Left lung (tissue), 10 donors: Measurements from ENCODE around the gene C1GALT1C1. TPM values are rescaled to one million over a fixed set of nuclear protein-coding genes. Genes with fewer than 3 reads are reported as not detected.

Source experiments
- ATAC-seq: fragments of 200-7000 bp; cut with Tn5 transposase; one replicate; pipeline ENCODE4 v1.9.1; 2020; ENCODE audit warnings: moderate library complexity
- DNase-seq, 4 donors: peaks; one replicate each; pipeline ENCODE4 v3.0.0-alpha.2; 2013 to 2020
- H3K27ac ChIP-seq, 2 donors: fragments of 200-600 bp; sonication (generic) in 1 of 2; one replicate each; pipeline versions ENCODE4 v1.5.0 to v1.8.0; 2020 to 2021
- H3K27me3 ChIP-seq, 2 donors: fragments of 200-600 bp; sonication (generic) in 1 of 2; one replicate each; pipeline versions ENCODE4 v1.5.0 to v1.8.0; 2020 to 2021
- H3K36me3 ChIP-seq, 2 donors: fragments of 200-600 bp; sonication (generic) in 1 of 2; one replicate each; pipeline versions ENCODE4 v1.5.0 to v1.8.0; 2020 to 2021
- H3K4me1 ChIP-seq, 2 donors: fragments of 200-600 bp; one replicate each; pipeline ENCODE4 v1.8.0; 2021
- H3K4me3 ChIP-seq, 2 donors: fragments of 200-600 bp; sonication (generic) in 1 of 2; one replicate each; pipeline versions ENCODE4 v1.5.0 to v1.8.0; 2020 to 2021; ENCODE audit warnings: mild to moderate bottlenecking in 1 of 2
- H3K9me3 ChIP-seq, 2 donors: fragments of 200-600 bp; sonication (generic) in 1 of 2; one replicate each; pipeline versions ENCODE4 v1.5.0 to v1.8.0; 2020 to 2021
- CTCF ChIP-seq, 2 donors: fragments of 200-600 bp; sonication (generic) in 1 of 2; IDR thresholded peaks; one replicate each; pipeline versions ENCODE4 v1.5.0 to v1.8.0; 2021; ENCODE audit warnings: antibody characterized with exemption in 2 of 2
- intact Hi-C, 2 donors: fragments of 100-400 bp; cut with DNase I; formaldehyde crosslinking; loops; one replicate each; pipeline versions ENCODE4 v1.11.2 to v1.14.2; 2022
- polyA plus RNA-seq, 6 donors: library from polyadenylated mRNA; unstranded; fragments of 120-200 nt; gene quantifications; one replicate each; pipeline ENCODE4 v1.2.1, GENCODE V29; 2013; ENCODE audit not compliant: insufficient read length in 6 of 6
- total RNA-seq, 2 donors: library from RNA; stranded (reverse); fragmentation: NEBNext Ultra II Directional; extraction: Animal tissue kit (Norgen Biotek cat#: 25700); gene quantifications; one replicate each; pipeline ENCODE4 v1.2.1, GENCODE V29; 2021
- donor health status: DM: no; HTN: yes; CAD: no.
- donor health status: DM: no; HTN: no; CAD: no.

Gene C1GALT1C1
- total and polyA plus RNA-seq, 8 donors: 19.9 to 28.3 (median 24.5) TPM

DNA sequence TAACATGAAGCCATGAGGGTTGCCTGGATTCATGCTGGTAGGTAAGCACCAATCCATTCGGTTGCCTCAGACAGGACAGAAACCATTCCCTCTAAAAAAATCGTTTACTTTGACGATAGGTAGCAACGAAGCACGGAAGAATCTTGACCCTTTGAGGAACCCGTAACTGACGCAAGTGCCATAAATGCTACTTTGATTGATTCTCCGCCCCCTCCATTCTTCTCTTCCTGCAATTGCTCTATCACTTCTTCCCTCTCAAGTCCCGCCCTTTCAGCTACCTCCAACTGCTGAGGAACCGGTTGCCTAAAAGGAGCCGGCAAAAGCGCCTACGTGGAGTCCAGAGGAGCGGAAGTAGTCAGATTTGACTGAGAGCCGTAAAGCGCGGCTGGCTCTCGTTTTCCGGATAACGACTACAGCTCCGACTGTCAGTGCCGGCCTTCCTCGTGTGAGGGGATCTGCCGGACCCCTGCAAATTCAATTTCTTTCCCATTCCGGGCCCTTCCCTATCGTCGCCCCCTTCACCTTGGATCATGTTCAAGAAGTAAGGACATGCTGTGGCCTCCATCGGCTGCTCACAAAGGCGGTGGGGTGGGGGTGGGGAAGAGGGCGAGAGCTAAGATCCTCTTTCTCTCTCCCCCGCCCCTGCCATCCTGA lies 26.0 kb downstream of the C1GALT1C1 start, which contains the start of gene MCTS1:
Gene MCTS1, plus strand, starts transcription at position 395 of the 654 bp plus-strand sequence. Its CDS starts 136 bp downstream, at position 531.
- intact Hi-C loops: no loop called here
- H3K4me1 ChIP-seq: peaks cover 0 to 3% of the 10 kb centered on the region in 2 donors
- peak; percentile 96 for ATAC-seq

GRCh38 chrX:120585702-120586101 lies 44.2 kb downstream of the C1GALT1C1 start:
- ATAC-seq: no peak
- intact Hi-C loops: no loop called here

More for the DNA sequence above, 26.0 kb downstream of the C1GALT1C1 start, which contains the start of gene MCTS1:
- peak within 1 kb of the TSS; percentile 37 to 63 for H3K4me3 ChIP-seq
- no peak for TF ChIP-seq CTCF (IDR thresholded peaks at IDR 0.05)
- no peaks in the 10 kb centered on the region for H3K9me3 ChIP-seq
- peak within 1 kb of the TSS; percentile 85 to 91 for H3K27ac ChIP-seq
- no peaks in the 10 kb centered on the region for H3K27me3 ChIP-seq
- H3K36me3 ChIP-seq: peaks cover 0 to under 1% of the 10 kb centered on the region in 2 donors
- DNase-seq: peak; percentile 75 to 90 (median 84)

More at GRCh38 chrX:120585702-120586101, 44.2 kb downstream of the C1GALT1C1 start:
- H3K27me3 ChIP-seq: no peaks in the 10 kb centered on the region
- no peak for DNase-seq
- H3K4me3 ChIP-seq: no peak overlapping the region
- H3K9me3 ChIP-seq: no peaks in the 10 kb centered on the region
- H3K36me3 ChIP-seq: no peaks in the 10 kb centered on the region
- H3K4me1 ChIP-seq: no peaks in the 10 kb centered on the region
- no peak overlapping the region for H3K27ac ChIP-seq
- TF ChIP-seq CTCF (IDR thresholded peaks at IDR 0.05): no peak

Other genes with a start within 250 kb of the C1GALT1C1 start
- 100 to 1,000 TPM; 159 to 160 TPM for gene LAMP2, start 160.8 kb downstream of the C1GALT1C1 start, total RNA-seq
- gene LAMP2, start 160.8 kb downstream of the C1GALT1C1 start, polyA plus RNA-seq: 100 to 1,000 TPM in 1 of 6 donors, 10 to 100 TPM in 5; 77.7 to 101 (median 90.0) TPM
- gene CUL4B, start 69.1 kb downstream of the C1GALT1C1 start, total RNA-seq: 10 to 100 TPM; 34.4 to 41.1 TPM
- gene CUL4B, start 69.1 kb downstream of the C1GALT1C1 start, polyA plus RNA-seq: 10 to 100 TPM; 66.1 to 83.0 (median 68.6) TPM
- gene MCTS1, start 26.0 kb downstream of the C1GALT1C1 start, total RNA-seq: 10 to 100 TPM; 37.3 to 37.5 TPM
- 10 to 100 TPM; 53.0 to 59.8 (median 54.7) TPM for gene MCTS1, start 26.0 kb downstream of the C1GALT1C1 start, polyA plus RNA-seq
- not detected for gene CT47B1, start 245.8 kb upstream of the C1GALT1C1 start, total RNA-seq
- gene CT47B1, start 245.8 kb upstream of the C1GALT1C1 start, polyA plus RNA-seq: not detected